Activated naive CD4-positive, alpha-beta T cell treated with anti-CD3 and anti-CD28 coated beads for 36 hours (primary cell): Measurements from ENCODE around the gene MYOZ3. TPM values are rescaled to one million over a fixed set of nuclear protein-coding genes. Genes with fewer than 3 reads are reported as not detected.

Source experiments
- CTCF ChIA-PET: fragments of 350-600 bp; sonication (Branson Sonifier 250); formaldehyde crosslinking; loops from one replicate; lab custom pipeline; 2021; ENCODE audit warnings: antibody characterized with exemption; lab: Charles Lee
- DNase-seq: peaks from one replicate; pipeline ENCODE4 v3.0.0-alpha.2; 2020
- H3K27ac Mint-ChIP-seq: one replicate; pipeline ENCODE4 v1.8.0; 2021; ENCODE audit warnings: mild to moderate bottlenecking, mixed read lengths
- H3K27me3 Mint-ChIP-seq: one replicate; pipeline ENCODE4 v1.8.0; 2021; ENCODE audit warnings: low read depth, mixed read lengths
- H3K36me3 Mint-ChIP-seq: one replicate; pipeline ENCODE4 v1.8.0; 2021; ENCODE audit warnings: low read depth, mixed read lengths
- H3K4me1 Mint-ChIP-seq: one replicate; pipeline ENCODE4 v1.8.0; 2021; ENCODE audit warnings: low read depth, mixed read lengths
- H3K4me3 Mint-ChIP-seq: one replicate; pipeline ENCODE4 v1.8.0; 2021; ENCODE audit warnings: mild to moderate bottlenecking, moderate library complexity, mixed read lengths
- H3K9me3 Mint-ChIP-seq: one replicate; pipeline ENCODE4 v1.8.0; 2021; ENCODE audit warnings: mixed read lengths
- intact Hi-C: fragments of 100-400 bp; cut with micrococcal nuclease; formaldehyde crosslinking; loops from one replicate; pipeline ENCODE4 v1.15.1; 2023
- total RNA-seq, 2 experiments: library from RNA; stranded (reverse); gene quantifications; one replicate each; pipeline ENCODE4 v1.2.3, GENCODE V29; 2021

Gene MYOZ3, protein sequence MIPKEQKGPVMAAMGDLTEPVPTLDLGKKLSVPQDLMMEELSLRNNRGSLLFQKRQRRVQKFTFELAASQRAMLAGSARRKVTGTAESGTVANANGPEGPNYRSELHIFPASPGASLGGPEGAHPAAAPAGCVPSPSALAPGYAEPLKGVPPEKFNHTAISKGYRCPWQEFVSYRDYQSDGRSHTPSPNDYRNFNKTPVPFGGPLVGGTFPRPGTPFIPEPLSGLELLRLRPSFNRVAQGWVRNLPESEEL
- total RNA-seq, result under 1 TPM; 0.17 to 0.49 TPM

- Mint-ChIP-seq H3K36me3 (no peaks in the 10 kb centered on the region), H3K4me3 (no peak within 1 kb of the TSS), H3K4me1 (no peaks in the 10 kb centered on the region), H3K9me3 (no peaks in the 10 kb centered on the region), H3K27me3 (no peaks in the 10 kb centered on the region), H3K27ac (no peak within 1 kb of the TSS)
- CTCF ChIA-PET, result interaction anchor here (0.6 to 1.0 kb wide), 2 partner anchors 10 to 40 kb away, joined by 3 read pairs; partner anchors contain the start of gene RBM22
- intact Hi-C loops, result no loop called here
- no peak for DNase-seq
These were observed at the start of gene MYOZ3 for GRCh38 chr5:150661086-150661485. TSS of gene MYOZ3 (plus strand) at chr5:150661251. CDS start at chr5:150662942, 1,691 bp downstream.

- intact Hi-C loops, result no loop called here
- no peak overlapping the region for H3K27ac Mint-ChIP-seq
- CTCF ChIA-PET, result interaction anchor here (1.7 kb wide), 1 partner anchor 52 kb away, joined by 5 read pairs; no protein-coding TSS in a partner anchor
- no peaks in the 10 kb centered on the region for H3K4me1 Mint-ChIP-seq
- no peak for DNase-seq
- no peaks in the 10 kb centered on the region for H3K27me3 Mint-ChIP-seq
- H3K36me3 Mint-ChIP-seq, result no peaks in the 10 kb centered on the region
- no peaks in the 10 kb centered on the region for H3K9me3 Mint-ChIP-seq
- H3K4me3 Mint-ChIP-seq, result no peak overlapping the region
These were observed 48.6 kb upstream of the MYOZ3 start for GRCh38 chr5:150612405-150612804.

GRCh38 chr5:150612905-150613670 lies 48.0 kb upstream of the MYOZ3 start:
- CTCF ChIA-PET, result interaction anchor here (1.7 kb wide), 1 partner anchor 53 kb away, joined by 5 read pairs; no protein-coding TSS in a partner anchor
- H3K4me3 Mint-ChIP-seq, result no peak overlapping the region
- no peak for DNase-seq
- H3K4me1 Mint-ChIP-seq, result no peaks in the 10 kb centered on the region
- intact Hi-C loops, result no loop called here
- no peaks in the 10 kb centered on the region for H3K36me3 Mint-ChIP-seq
- H3K9me3 Mint-ChIP-seq, result no peaks in the 10 kb centered on the region
- H3K27me3 Mint-ChIP-seq, result no peaks in the 10 kb centered on the region
- no peak overlapping the region for H3K27ac Mint-ChIP-seq

DNA sequence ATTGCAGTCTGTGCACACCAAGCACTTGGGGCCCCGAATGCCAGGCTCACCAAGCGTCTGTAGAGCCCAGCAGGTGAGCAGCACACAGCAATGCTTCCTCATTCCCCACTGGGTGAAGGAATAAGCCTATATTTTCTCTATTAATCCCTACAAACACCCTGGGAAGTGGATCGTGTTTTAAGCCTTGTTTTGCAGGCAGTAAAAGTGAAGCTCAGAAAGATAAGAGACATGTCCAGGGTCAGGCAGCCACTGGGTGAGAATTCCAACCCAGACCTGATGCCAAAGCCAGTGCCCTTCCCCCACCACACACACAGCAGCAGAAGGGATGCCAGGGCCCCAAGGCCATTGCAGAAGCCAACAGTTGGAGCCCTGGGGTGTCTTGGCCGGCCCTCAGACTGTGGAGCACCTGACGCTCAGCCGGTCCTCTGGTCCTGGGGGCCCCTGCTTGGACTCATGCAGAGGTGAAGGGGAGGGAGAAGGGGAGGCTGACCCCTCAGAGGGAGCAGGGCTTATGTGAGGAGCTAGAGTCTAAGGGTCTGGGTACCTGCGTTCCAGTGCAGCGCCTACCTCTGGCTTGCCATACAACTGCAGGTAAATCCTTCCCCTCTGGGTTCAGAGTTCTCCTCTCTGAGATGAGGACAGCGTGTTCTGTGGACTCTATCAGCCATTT lies 46.9 kb upstream of the MYOZ3 start:
- Mint-ChIP-seq H3K9me3 (no peaks in the 10 kb centered on the region), H3K4me3 (no peak overlapping the region), H3K4me1 (no peaks in the 10 kb centered on the region), H3K27ac (no peak overlapping the region), H3K27me3 (no peaks in the 10 kb centered on the region), H3K36me3 (no peaks in the 10 kb centered on the region)
- CTCF ChIA-PET, result no interaction called here
- DNase-seq, result no peak
- intact Hi-C loops, result no loop called here

DNA sequence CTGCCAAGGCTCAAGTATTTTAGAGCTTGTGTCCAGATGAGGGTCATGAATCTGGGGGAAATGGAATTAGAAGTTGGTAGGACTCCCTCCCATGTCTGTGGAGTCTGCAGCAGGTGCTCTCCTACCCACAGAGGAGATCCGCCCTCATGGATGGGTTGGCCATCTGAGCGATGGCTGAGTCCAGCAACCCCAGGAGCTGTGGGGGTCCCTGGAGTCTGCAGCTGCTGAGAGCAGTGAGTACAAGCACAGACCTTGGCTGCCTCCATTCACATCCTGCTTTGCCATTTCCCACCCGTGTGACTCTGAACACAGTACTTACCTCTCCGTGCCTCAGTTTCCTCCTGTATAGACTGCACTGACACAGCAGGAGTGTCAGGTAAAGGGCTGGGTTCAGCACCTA lies 46.4 kb upstream of the MYOZ3 start:
- Mint-ChIP-seq H3K27me3 (no peaks in the 10 kb centered on the region), H3K27ac (no peak overlapping the region), H3K36me3 (no peaks in the 10 kb centered on the region), H3K9me3 (no peaks in the 10 kb centered on the region), H3K4me1 (no peaks in the 10 kb centered on the region), H3K4me3 (no peak overlapping the region)
- DNase-seq, result no peak
- intact Hi-C loops, result no loop called here
- CTCF ChIA-PET, result no interaction called here

DNA sequence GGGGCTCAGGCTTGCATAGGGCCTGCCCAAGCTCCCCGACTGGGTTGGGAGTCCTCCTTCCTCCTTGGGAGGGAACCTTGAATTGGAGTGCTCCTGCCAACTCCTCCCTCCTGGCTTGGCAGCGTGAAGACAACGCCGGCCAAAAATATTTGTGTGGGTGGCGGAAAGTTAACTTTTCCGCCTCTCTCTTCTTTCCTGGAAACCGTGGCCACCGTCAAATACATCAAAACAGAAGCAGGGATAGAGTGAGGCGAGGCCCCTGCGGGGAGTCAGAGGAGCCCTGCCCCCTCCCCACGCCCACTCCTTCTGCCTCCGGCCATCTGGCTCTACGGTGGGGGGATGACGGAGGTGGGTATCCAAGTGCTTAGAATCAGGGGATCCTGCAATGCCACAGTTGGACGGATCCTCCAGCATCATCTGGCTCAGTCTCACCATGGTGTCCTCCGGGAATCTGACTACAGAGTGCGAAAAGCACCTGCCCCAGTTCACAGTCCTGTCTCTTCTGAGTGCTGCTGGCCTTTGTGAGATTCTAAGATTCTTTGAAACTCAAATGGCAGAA lies 45.8 kb upstream of the MYOZ3 start:
- H3K4me1 Mint-ChIP-seq, result no peaks in the 10 kb centered on the region
- H3K36me3 Mint-ChIP-seq, result no peaks in the 10 kb centered on the region
- no peak overlapping the region for H3K27ac Mint-ChIP-seq
- intact Hi-C loops, result no loop called here
- H3K27me3 Mint-ChIP-seq, result no peaks in the 10 kb centered on the region
- no peaks in the 10 kb centered on the region for H3K9me3 Mint-ChIP-seq
- no peak overlapping the region for H3K4me3 Mint-ChIP-seq
- no peak for DNase-seq
- CTCF ChIA-PET, result no interaction called here

DNA sequence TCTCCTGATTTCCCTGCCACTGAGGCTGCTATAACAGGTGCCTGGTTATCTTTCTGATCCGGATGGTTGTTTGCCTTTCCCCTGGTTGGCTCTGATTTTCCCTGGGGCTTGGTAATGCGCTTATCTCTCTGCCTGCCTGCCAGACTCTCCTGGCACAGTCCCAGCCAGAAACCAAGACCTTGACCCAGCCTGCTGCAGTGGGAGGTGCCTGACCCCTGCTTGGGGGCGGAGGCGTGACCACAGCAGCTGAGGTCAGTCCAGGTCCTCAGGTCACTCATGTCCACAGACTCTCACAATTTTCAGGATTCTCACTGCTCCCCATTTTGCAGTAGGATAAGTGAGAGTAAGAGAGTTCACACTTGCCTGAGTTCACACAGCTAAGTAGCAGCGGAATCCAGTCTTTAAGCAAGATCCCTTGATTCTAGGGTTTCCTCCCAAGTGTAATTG lies 45.0 kb upstream of the MYOZ3 start:
- Mint-ChIP-seq H3K36me3 (no peaks in the 10 kb centered on the region), H3K4me3 (no peak overlapping the region), H3K9me3 (no peaks in the 10 kb centered on the region), H3K27ac (no peak overlapping the region), H3K27me3 (no peaks in the 10 kb centered on the region), H3K4me1 (no peaks in the 10 kb centered on the region)
- CTCF ChIA-PET, result no interaction called here
- intact Hi-C loops, result no loop called here
- DNase-seq, result no peak

- H3K4me3 Mint-ChIP-seq, result no peak overlapping the region
- H3K27ac Mint-ChIP-seq, result no peak overlapping the region
- CTCF ChIA-PET, result no interaction called here
- no peak for DNase-seq
- no peaks in the 10 kb centered on the region for H3K27me3 Mint-ChIP-seq
- H3K36me3 Mint-ChIP-seq, result no peaks in the 10 kb centered on the region
- no peaks in the 10 kb centered on the region for H3K4me1 Mint-ChIP-seq
- intact Hi-C loops, result no loop called here
- H3K9me3 Mint-ChIP-seq, result no peaks in the 10 kb centered on the region
These were observed 44.5 kb upstream of the MYOZ3 start for GRCh38 chr5:150616506-150616905.

DNA sequence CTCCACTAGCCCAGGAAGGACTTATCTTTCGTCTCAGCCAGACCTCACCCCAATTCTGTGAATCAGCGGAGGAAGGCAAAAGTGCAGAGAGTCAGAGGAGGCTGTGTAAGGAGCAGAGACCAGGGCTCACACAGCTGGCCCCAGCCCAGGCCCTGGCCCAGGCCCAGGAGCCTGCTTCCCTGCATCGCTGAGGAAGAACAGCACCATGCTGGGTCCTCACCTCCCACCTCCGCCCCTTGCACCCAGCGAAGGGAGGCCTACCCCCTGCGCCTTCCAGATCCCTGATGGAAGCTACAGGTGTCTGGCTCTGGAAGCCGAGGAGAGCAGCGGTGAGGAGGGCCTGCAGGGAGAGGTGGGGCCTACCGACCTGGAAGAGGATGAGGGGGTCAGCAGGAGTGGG lies 42.9 kb upstream of the MYOZ3 start:
- Mint-ChIP-seq H3K9me3 (no peaks in the 10 kb centered on the region), H3K27ac (no peak overlapping the region), H3K4me1 (peaks cover 9% of the 10 kb centered on the region), H3K4me3 (no peak overlapping the region), H3K27me3 (no peaks in the 10 kb centered on the region), H3K36me3 (no peaks in the 10 kb centered on the region)
- no peak for DNase-seq
- CTCF ChIA-PET, result no interaction called here
- intact Hi-C loops, result no loop called here

DNA sequence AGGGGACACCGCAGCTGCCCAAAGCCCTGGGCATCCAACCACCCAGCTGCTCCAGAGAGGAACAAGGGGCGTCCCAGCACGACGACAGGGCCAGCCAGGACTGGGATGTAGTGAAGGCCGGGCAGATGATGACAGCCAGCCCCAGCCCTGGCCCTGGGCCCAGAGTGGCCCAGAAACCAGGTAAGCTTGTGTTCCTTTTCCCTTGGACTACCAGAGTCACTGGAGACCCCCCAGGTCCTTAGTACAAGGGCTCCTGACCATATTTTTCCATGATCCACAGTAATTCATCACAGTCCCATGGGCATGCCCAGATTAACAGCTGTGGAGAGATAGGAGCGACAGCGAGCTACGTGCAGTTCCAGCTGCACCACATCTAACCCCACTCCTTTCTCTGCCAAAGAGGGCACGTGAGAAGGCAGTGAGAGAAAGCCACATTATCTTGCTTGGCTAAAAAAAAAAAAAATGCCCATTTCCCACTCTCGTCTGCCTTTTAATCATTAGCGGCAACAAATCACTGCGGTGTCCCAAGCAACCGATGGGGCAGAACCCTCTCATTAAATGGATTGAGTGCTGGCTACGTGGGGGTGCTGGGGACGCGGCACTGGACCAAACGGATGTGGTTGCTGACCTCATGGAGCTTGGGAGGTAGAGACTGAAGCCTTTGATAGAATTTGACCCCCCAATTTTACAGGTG lies 42.3 kb upstream of the MYOZ3 start:
- H3K9me3 Mint-ChIP-seq, result no peaks in the 10 kb centered on the region
- H3K4me1 Mint-ChIP-seq, result peaks cover 15% of the 10 kb centered on the region
- CTCF ChIA-PET, result no interaction called here
- no peaks in the 10 kb centered on the region for H3K27me3 Mint-ChIP-seq
- H3K4me3 Mint-ChIP-seq, result no peak overlapping the region
- H3K27ac Mint-ChIP-seq, result no peak overlapping the region
- intact Hi-C loops, result no loop called here
- H3K36me3 Mint-ChIP-seq, result no peaks in the 10 kb centered on the region
- no peak for DNase-seq

DNA sequence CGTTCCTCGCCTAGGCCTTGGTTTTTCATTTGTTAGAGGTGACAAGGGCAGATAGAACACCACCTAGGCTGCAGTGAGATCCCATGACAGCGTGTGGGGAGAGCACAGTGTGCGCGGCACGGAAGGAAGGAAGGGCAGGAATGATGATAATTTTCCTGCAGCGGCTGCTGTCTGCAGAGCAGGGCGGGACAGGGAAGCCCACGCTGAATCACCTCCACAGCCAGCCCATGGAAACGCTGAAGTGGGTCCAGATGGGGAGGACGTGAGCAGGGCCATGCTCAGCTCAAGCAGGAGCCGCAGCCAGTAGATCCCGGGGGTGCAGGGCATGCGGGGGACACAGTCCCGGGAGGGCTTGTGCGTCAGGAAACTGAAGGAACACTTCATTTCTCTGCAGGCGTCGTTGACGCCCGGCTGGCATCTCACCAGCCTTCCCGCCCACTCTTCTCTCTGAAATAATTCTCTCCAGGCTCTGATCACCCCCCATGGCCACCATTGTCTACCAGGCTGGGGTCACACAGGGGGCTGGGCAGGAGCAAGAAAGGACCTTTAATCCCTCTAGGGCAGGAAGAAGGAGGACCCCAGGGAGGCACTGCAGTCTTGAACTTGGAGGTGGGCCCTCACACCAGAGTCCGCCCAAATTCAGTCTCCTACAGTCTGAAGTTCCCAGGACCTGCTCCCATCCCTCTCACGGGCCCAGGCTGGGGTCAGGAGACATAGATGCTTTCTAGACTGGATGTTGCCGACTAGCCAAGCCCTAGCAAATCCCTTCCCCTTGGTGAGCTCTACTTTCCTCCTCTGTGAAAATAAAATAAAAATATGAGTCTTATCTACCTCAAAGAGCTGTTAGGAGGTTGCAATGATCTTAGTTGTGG lies 41.5 kb upstream of the MYOZ3 start:
- Mint-ChIP-seq H3K4me3 (no peak overlapping the region), H3K9me3 (no peaks in the 10 kb centered on the region), H3K4me1 (peaks cover 21% of the 10 kb centered on the region), H3K27me3 (peaks cover 2% of the 10 kb centered on the region), H3K27ac (no peak overlapping the region), H3K36me3 (no peaks in the 10 kb centered on the region)
- no peak for DNase-seq
- intact Hi-C loops, result no loop called here
- CTCF ChIA-PET, result no interaction called here
